H1 (cell line): ENCODE data around the gene LY6G5C. TPM values are rescaled to one million over a fixed set of nuclear protein-coding genes. Genes with fewer than 3 reads are reported as not detected.

ENCODE experiments used
- microRNA-seq, 2 experiments: library from miRNA; unstranded; fragments of <30 nt; microRNA quantifications; one replicate each; pipeline versions ENCODE4 to v1.2.0, GENCODE V29; 2016 to 2020; ENCODE audit warnings: borderline microRNAs expressed in 2 of 2, borderline number of aligned reads in 2 of 2, borderline replicate concordance in 1 of 2
- polyA plus RNA-seq, 7 experiments: library from polyadenylated mRNA; depleted of rRNA in 3 of 7; stranded (reverse) in 5 of 7; unstranded in 2 of 7; fragments of >200 nt in 5 of 7; fragments of 200-250 nt in 2 of 7; gene quantifications; 1 replicate in 5 of 7; 2 replicates in 1 of 7; 4 replicates in 1 of 7; pipeline versions ENCODE4 v1.2.1 to v1.2.3, GENCODE V29; 2011 to 2013; ENCODE audit warnings: missing spikeins in 2 of 7, mixed read lengths in 2 of 7
- small RNA-seq: library from polyadenylated mRNA; stranded (forward); fragments of <200 nt; extraction: miRNeasy Mini kit (QIAGEN cat#:217004); gene quantifications from one replicate; pipeline ENCODE3, GENCODE V24; 2013; ENCODE audit not compliant: insufficient read depth
- total RNA-seq: library from RNA; stranded (reverse); fragmentation: NEBNext Ultra II Directional; extraction: Animal tissue kit (Norgen Biotek cat#: 25700); gene quantifications from 2 replicates; pipeline ENCODE4 v1.2.1, GENCODE V29; 2021

LY6G5C gene
- total and polyA plus RNA-seq, 2 of the 8 experiments (the other 6 are each of a cell fraction or from before 2014, with no cell fraction given), result 1.1 to 1.8 TPM

Small RNA genes lying within 50 kb of the gene (microRNA-seq; reads per million reads assigned to microRNA genes)
- gene MIR4646, result 0 to 0.20 reads per million in 2 experiments
- 0 to 0.23 reads per million in 2 experiments for gene MIR6832

Small RNA genes lying within 50 kb of the gene (small RNA-seq; reads per million reads assigned to genes)
- gene LY6G6D (not detected), gene MIR4646 (not detected), gene MIR6832 (not detected), gene RF00019 (not detected)

Other genes with a start within 250 kb of the LY6G5C start
Only the 30 nearest of the 38 such genes appear.
- gene DDX39B, start 139.1 kb downstream of the LY6G5C start, total RNA-seq, result 780 and 794 TPM in 2 replicates
- 896 and 1,164 TPM in 2 replicates for gene DDX39B, start 139.1 kb downstream of the LY6G5C start, polyA plus RNA-seq (2011; rRNA removed)
- 2.9 and 3.0 TPM in 2 replicates for gene ATP6V1G2, start 134.5 kb downstream of the LY6G5C start, total RNA-seq
- 5.1 and 5.7 TPM in 2 replicates for gene ATP6V1G2, start 134.5 kb downstream of the LY6G5C start, polyA plus RNA-seq (2011; rRNA removed)
- 10.8 and 11.2 TPM in 2 replicates for gene NFKBIL1, start 133.5 kb downstream of the LY6G5C start, total RNA-seq
- gene NFKBIL1, start 133.5 kb downstream of the LY6G5C start, polyA plus RNA-seq (2011; rRNA removed), result 7.5 and 17.0 TPM in 2 replicates
- gene LTA, start 108.8 kb downstream of the LY6G5C start, total RNA-seq, result not detected in 2 replicates
- gene LTA, start 108.8 kb downstream of the LY6G5C start, polyA plus RNA-seq (2011; rRNA removed), result not detected in 2 replicates
- gene TNF, start 105.5 kb downstream of the LY6G5C start, total RNA-seq, result not detected in 2 replicates
- gene TNF, start 105.5 kb downstream of the LY6G5C start, polyA plus RNA-seq (2011; rRNA removed), result not detected in 2 replicates
- gene LTB, start 98.6 kb downstream of the LY6G5C start, total RNA-seq, result 0.43 TPM in 1 of 2 replicates, not detected in the other
- gene LTB, start 98.6 kb downstream of the LY6G5C start, polyA plus RNA-seq (2011; rRNA removed), result 0.47 and 0.77 TPM in 2 replicates
- gene LST1, start 94.8 kb downstream of the LY6G5C start, total RNA-seq, result not detected in 2 replicates
- 0.25 TPM in 1 of 2 replicates, not detected in the other for gene LST1, start 94.8 kb downstream of the LY6G5C start, polyA plus RNA-seq (2011; rRNA removed)
- gene NCR3, start 88.1 kb downstream of the LY6G5C start, total RNA-seq, result not detected in 2 replicates
- 0.67 and 0.72 TPM in 2 replicates for gene NCR3, start 88.1 kb downstream of the LY6G5C start, polyA plus RNA-seq (2011; rRNA removed)
- 7.5 and 9.8 TPM in 2 replicates for gene AIF1, start 65.8 kb downstream of the LY6G5C start, total RNA-seq
- 3.7 and 6.3 TPM in 2 replicates for gene AIF1, start 65.8 kb downstream of the LY6G5C start, polyA plus RNA-seq (2011; rRNA removed)
- 300 and 303 TPM in 2 replicates for gene PRRC2A, start 60.4 kb downstream of the LY6G5C start, total RNA-seq
- 118 and 203 TPM in 2 replicates for gene PRRC2A, start 60.4 kb downstream of the LY6G5C start, polyA plus RNA-seq (2011; rRNA removed)
- 325 and 354 TPM in 2 replicates for gene BAG6, start 28.4 kb downstream of the LY6G5C start, total RNA-seq
- 199 and 291 TPM in 2 replicates for gene BAG6, start 28.4 kb downstream of the LY6G5C start, polyA plus RNA-seq (2011; rRNA removed)
- 3.4 and 3.8 TPM in 2 replicates for gene APOM, start 25.2 kb downstream of the LY6G5C start, total RNA-seq
- 9.2 and 12.0 TPM in 2 replicates for gene APOM, start 25.2 kb downstream of the LY6G5C start, polyA plus RNA-seq (2011; rRNA removed)
- 14.6 and 15.6 TPM in 2 replicates for gene C6orf47, start 20.3 kb downstream of the LY6G5C start, total RNA-seq
- gene C6orf47, start 20.3 kb downstream of the LY6G5C start, polyA plus RNA-seq (2011; rRNA removed), result 4.7 and 7.2 TPM in 2 replicates
- gene GPANK1, start 16.1 kb downstream of the LY6G5C start, total RNA-seq, result 24.5 and 26.9 TPM in 2 replicates
- 30.2 and 33.2 TPM in 2 replicates for gene GPANK1, start 16.1 kb downstream of the LY6G5C start, polyA plus RNA-seq (2011; rRNA removed)
- gene CSNK2B, start 15.0 kb downstream of the LY6G5C start, total RNA-seq, result 192 and 208 TPM in 2 replicates
- gene CSNK2B, start 15.0 kb downstream of the LY6G5C start, polyA plus RNA-seq (2011; rRNA removed), result 147 and 169 TPM in 2 replicates
- 12.1 and 12.6 TPM in 2 replicates for gene LY6G5B, start 11.1 kb downstream of the LY6G5C start, total RNA-seq
- gene LY6G5B, start 11.1 kb downstream of the LY6G5C start, polyA plus RNA-seq (2011; rRNA removed), result 9.5 and 10.6 TPM in 2 replicates
- 29.3 and 32.9 TPM in 2 replicates for gene ABHD16A, start 22.3 kb upstream of the LY6G5C start, total RNA-seq
- gene ABHD16A, start 22.3 kb upstream of the LY6G5C start, polyA plus RNA-seq (2011; rRNA removed), result 40.2 and 49.6 TPM in 2 replicates
- not detected in 2 replicates for gene LY6G6F, start 25.8 kb upstream of the LY6G5C start, total RNA-seq
- gene LY6G6F, start 25.8 kb upstream of the LY6G5C start, polyA plus RNA-seq (2011; rRNA removed), result not detected in 2 replicates
- not detected in 2 replicates for gene LY6G6D, start 34.3 kb upstream of the LY6G5C start, total RNA-seq
- 0.74 and 1.8 TPM in 2 replicates for gene LY6G6D, start 34.3 kb upstream of the LY6G5C start, polyA plus RNA-seq (2011; rRNA removed)
- gene LY6G6C, start 40.7 kb upstream of the LY6G5C start, total RNA-seq, result 0.33 TPM in 1 of 2 replicates, not detected in the other
- 0.23 and 0.49 TPM in 2 replicates for gene LY6G6C, start 40.7 kb upstream of the LY6G5C start, polyA plus RNA-seq (2011; rRNA removed)
- not detected in 2 replicates for gene MPIG6B, start 42.3 kb upstream of the LY6G5C start, total RNA-seq
- 0.18 and 0.33 TPM in 2 replicates for gene MPIG6B, start 42.3 kb upstream of the LY6G5C start, polyA plus RNA-seq (2011; rRNA removed)
- gene DDAH2, start 48.2 kb upstream of the LY6G5C start, total RNA-seq, result 53.3 and 55.5 TPM in 2 replicates
- 73.5 and 104 TPM in 2 replicates for gene DDAH2, start 48.2 kb upstream of the LY6G5C start, polyA plus RNA-seq (2011; rRNA removed)
- 250 and 259 TPM in 2 replicates for gene CLIC1, start 55.5 kb upstream of the LY6G5C start, total RNA-seq
- 236 and 277 TPM in 2 replicates for gene CLIC1, start 55.5 kb upstream of the LY6G5C start, polyA plus RNA-seq (2011; rRNA removed)
- 21.3 and 25.3 TPM in 2 replicates for gene MSH5, start 58.9 kb upstream of the LY6G5C start, total RNA-seq
- gene MSH5, start 58.9 kb upstream of the LY6G5C start, polyA plus RNA-seq (2011; rRNA removed), result 26.5 and 34.5 TPM in 2 replicates
- 3.4 and 5.9 TPM in 2 replicates for gene SAPCD1, start 81.6 kb upstream of the LY6G5C start, total RNA-seq
- 3.1 and 4.4 TPM in 2 replicates for gene SAPCD1, start 81.6 kb upstream of the LY6G5C start, polyA plus RNA-seq (2011; rRNA removed)
- gene VWA7, start 96.3 kb upstream of the LY6G5C start, total RNA-seq, result 1.5 and 2.1 TPM in 2 replicates
- gene VWA7, start 96.3 kb upstream of the LY6G5C start, polyA plus RNA-seq (2011; rRNA removed), result 0.82 and 1.1 TPM in 2 replicates
- 162 and 163 TPM in 2 replicates for gene VARS1, start 114.7 kb upstream of the LY6G5C start, total RNA-seq
- gene VARS1, start 114.7 kb upstream of the LY6G5C start, polyA plus RNA-seq (2011; rRNA removed), result 53.5 and 99.3 TPM in 2 replicates
- gene LSM2, start 125.9 kb upstream of the LY6G5C start, total RNA-seq, result 127 and 132 TPM in 2 replicates
- gene LSM2, start 125.9 kb upstream of the LY6G5C start, polyA plus RNA-seq (2011; rRNA removed), result 168 and 173 TPM in 2 replicates
- gene HSPA1L, start 134.2 kb upstream of the LY6G5C start, total RNA-seq, result 1.6 and 1.9 TPM in 2 replicates
- 0.78 and 1.00 TPM in 2 replicates for gene HSPA1L, start 134.2 kb upstream of the LY6G5C start, polyA plus RNA-seq (2011; rRNA removed)
- 54.0 and 59.9 TPM in 2 replicates for gene HSPA1A, start 134.5 kb upstream of the LY6G5C start, total RNA-seq
- gene HSPA1A, start 134.5 kb upstream of the LY6G5C start, polyA plus RNA-seq (2011; rRNA removed), result 40.7 and 50.2 TPM in 2 replicates